Chondrocyte (in vitro differentiated cells): Measurements from ENCODE around the gene FGF18. TPM values are rescaled to one million over a fixed set of nuclear protein-coding genes. Genes with fewer than 3 reads are reported as not detected.

ENCODE experiments used
- DNase-seq: peaks from one replicate; pipeline ENCODE4 v3.0.0; 2021; ENCODE audit warnings: mixed read lengths, low spot score
- H3K27ac Mint-ChIP-seq: one replicate; pipeline ENCODE4 v1.8.0; 2021; ENCODE audit warnings: mild to moderate bottlenecking, moderate library complexity, mixed read lengths; ENCODE audit not compliant: unreplicated experiment
- H3K27me3 Mint-ChIP-seq: 2 replicates; pipeline ENCODE4 v1.8.0; 2021; ENCODE audit warnings: low read depth, mixed read lengths
- H3K36me3 Mint-ChIP-seq: 2 replicates; pipeline ENCODE4 v1.8.0; 2021; ENCODE audit warnings: low read depth, mixed read lengths
- H3K4me1 Mint-ChIP-seq: 2 replicates; pipeline ENCODE4 v1.8.0; 2021; ENCODE audit warnings: low read depth, mild to moderate bottlenecking, mixed read lengths
- H3K4me3 Mint-ChIP-seq: one replicate; pipeline ENCODE4 v1.8.0; 2021; ENCODE audit warnings: mild to moderate bottlenecking, moderate library complexity, mixed read lengths; ENCODE audit not compliant: unreplicated experiment
- H3K9me3 Mint-ChIP-seq: 2 replicates; pipeline ENCODE4 v1.8.0; 2021; ENCODE audit warnings: low read depth, mixed read lengths
- total RNA-seq: library from RNA; stranded (reverse); gene quantifications from 3 replicates; pipeline ENCODE4 v1.2.1, GENCODE V29; 2021
- TF ChIP-seq, protein P1 (sequence below): fragments of 200-600 bp; sonication (generic); IDR thresholded peaks from 2 replicates; pipeline ENCODE4 v1.5.0; 2021; ENCODE audit warnings: antibody characterized with exemption, mild to moderate bottlenecking, moderate library complexity

FGF18 gene
- total RNA-seq, 1 donor from 2014 or later = 2.1 TPM

DNA sequence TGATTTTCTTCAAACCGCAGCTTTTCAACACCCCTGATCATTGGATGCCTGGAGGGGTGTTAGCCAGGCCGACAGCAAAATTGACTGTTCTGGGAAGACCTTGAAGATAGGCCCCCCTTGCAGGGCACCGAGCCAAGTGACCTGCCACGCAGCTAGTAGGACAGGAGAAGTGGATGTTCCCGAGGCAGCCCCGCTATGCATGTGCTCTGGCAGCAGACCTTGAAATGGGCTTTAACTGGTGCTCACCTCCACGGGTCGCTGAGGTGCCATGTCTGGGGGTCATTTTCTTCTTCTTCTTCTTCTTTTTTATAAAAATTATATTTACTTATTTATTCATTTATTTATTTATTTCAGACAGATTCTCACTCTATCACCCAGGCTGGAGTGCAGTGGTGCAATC lies 12.6 kb downstream of the FGF18 start:
- Mint-ChIP-seq H3K4me3 (no peak overlapping the region), H3K36me3 (peaks cover 1% of the 10 kb centered on the region), H3K9me3 (no peaks in the 10 kb centered on the region), H3K27me3 (no peaks in the 10 kb centered on the region), H3K27ac (no peak overlapping the region), H3K4me1 (no peaks in the 10 kb centered on the region)
- peak; percentile 48 for DNase-seq
- TF ChIP-seq, protein P1, sequence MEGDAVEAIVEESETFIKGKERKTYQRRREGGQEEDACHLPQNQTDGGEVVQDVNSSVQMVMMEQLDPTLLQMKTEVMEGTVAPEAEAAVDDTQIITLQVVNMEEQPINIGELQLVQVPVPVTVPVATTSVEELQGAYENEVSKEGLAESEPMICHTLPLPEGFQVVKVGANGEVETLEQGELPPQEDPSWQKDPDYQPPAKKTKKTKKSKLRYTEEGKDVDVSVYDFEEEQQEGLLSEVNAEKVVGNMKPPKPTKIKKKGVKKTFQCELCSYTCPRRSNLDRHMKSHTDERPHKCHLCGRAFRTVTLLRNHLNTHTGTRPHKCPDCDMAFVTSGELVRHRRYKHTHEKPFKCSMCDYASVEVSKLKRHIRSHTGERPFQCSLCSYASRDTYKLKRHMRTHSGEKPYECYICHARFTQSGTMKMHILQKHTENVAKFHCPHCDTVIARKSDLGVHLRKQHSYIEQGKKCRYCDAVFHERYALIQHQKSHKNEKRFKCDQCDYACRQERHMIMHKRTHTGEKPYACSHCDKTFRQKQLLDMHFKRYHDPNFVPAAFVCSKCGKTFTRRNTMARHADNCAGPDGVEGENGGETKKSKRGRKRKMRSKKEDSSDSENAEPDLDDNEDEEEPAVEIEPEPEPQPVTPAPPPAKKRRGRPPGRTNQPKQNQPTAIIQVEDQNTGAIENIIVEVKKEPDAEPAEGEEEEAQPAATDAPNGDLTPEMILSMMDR = no peak

DNA sequence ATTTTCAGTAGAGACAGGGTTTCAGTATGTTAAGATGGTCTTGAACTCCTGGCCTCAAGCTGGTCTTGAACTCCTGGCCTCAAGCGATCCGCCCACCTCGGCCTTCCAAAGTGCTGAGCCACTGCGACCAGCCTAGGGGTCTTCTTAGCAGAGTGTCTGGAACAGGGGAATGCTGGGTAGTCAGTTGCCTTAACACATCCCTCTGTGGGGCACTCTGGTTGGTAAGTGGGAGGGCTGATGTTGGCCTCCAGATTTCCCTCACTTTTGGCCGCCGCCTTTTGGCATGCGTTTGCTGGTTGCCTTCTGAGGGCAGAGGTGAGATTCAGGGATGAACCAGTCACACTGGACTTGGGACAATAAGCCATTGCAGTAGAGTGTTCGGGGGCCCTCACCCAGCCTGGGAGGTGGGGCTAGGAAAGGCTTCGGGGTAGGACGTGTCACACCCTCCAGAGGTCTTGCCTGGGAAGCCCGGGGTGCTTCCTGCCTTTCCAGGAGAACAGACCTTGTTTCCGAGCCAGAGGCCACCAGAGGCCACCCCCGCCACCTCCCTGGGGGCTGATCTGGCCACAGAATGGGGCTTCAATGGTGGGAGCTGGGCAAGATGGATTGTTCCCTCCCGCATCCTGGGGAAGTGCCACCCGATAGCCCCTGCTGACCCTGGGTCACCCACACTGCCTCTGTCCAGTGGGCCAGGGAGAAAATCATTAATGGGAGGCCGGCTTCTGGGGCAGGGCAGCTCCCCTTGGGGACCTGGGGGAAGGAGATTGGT lies 13.3 kb downstream of the FGF18 start:
- no peak overlapping the region for H3K4me3 Mint-ChIP-seq
- H3K36me3 Mint-ChIP-seq = peaks cover 1% of the 10 kb centered on the region
- DNase-seq = peak; percentile 61
- H3K4me1 Mint-ChIP-seq = no peaks in the 10 kb centered on the region
- H3K9me3 Mint-ChIP-seq = no peaks in the 10 kb centered on the region
- no peak overlapping the region for H3K27ac Mint-ChIP-seq
- no peaks in the 10 kb centered on the region for H3K27me3 Mint-ChIP-seq
- TF ChIP-seq, protein P1 = no peak

DNA sequence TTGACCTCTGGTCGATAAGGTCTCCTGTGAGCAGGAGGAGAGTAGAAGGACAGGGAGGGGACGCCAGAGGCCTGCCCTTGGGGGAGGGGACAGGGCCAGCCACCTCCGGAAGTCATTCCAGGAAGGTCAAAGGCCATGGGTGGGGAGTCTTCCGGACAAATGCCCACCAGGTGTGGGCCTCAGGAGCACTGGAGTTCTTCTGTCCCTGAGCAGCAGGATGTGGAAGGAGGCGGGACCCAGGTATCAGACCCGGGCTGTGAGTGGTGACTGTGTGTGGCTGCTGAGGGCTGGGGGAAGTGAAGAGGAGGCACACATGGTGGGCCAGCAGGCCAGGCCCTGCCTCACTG lies 13.9 kb downstream of the FGF18 start:
- Mint-ChIP-seq H3K27me3 (no peaks in the 10 kb centered on the region), H3K27ac (no peak overlapping the region), H3K36me3 (peaks cover 1% of the 10 kb centered on the region), H3K4me3 (no peak overlapping the region), H3K4me1 (no peaks in the 10 kb centered on the region), H3K9me3 (no peaks in the 10 kb centered on the region)
- TF ChIP-seq, protein P1 = no peak
- DNase-seq = peak; percentile 75

DNA sequence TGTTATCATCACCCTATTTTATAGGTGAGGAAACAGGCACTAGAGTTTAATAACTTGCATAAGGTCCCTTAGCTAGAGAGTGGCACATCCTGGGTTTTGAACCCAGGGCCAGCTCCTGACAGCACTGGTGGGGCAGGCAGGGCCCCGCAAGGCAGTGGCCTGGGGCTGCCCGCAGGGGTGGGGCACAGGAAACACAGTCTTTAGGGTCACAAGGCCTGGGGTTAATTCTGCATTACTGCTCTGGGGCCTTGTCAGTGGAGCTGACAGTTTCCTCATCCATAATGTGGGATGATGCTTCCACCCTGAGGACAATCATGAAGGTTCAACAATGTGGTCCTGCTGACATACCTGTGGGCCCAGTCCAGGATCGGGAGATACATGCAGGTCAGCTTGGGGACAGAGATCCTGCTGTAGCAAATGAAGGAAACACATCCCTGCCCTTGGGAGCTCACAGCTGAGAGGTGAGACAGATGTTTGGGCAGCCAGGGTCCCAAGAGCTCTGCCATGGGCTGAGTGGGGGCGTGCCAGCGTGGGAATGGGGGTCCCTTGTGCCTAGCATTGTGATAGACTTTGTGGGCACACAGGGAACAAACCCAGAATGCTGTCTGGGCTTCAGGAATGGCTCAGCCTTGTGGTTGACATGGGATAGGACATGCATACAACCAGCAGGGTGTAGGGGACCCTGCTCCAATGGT lies 14.7 kb downstream of the FGF18 start:
- H3K4me1 Mint-ChIP-seq = no peaks in the 10 kb centered on the region
- TF ChIP-seq, protein P1 = no peak
- H3K36me3 Mint-ChIP-seq = peaks cover 1% of the 10 kb centered on the region
- DNase-seq = peak; percentile 36
- H3K27ac Mint-ChIP-seq = no peak overlapping the region
- no peak overlapping the region for H3K4me3 Mint-ChIP-seq
- H3K9me3 Mint-ChIP-seq = no peaks in the 10 kb centered on the region
- no peaks in the 10 kb centered on the region for H3K27me3 Mint-ChIP-seq

DNA sequence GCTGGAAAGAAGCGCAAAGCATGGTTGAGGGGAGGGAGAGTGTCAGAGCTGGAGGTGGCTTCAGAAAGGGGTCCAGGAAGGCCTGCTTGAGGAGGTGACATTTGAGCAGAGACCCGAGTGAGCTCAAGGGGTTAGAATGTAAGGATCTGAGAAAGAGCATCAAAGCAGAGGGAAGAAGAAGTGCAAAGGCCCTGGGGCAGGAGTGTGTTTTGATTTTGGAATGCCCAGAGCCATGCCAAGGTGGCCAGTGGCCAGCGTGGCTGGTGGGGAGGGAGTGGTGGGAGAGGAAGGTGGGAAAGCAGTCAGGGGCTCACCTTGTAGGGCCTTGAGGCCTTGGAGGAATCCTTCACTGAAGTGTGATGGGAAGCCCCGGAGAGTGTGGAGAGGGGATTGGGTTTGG lies 15.4 kb downstream of the FGF18 start:
- DNase-seq = no peak
- Mint-ChIP-seq H3K4me3 (no peak overlapping the region), H3K36me3 (peaks cover 1% of the 10 kb centered on the region), H3K4me1 (no peaks in the 10 kb centered on the region), H3K9me3 (no peaks in the 10 kb centered on the region), H3K27ac (no peak overlapping the region), H3K27me3 (no peaks in the 10 kb centered on the region)
- TF ChIP-seq, protein P1 = no peak
